Neural cell (in vitro differentiated cells): ENCODE measurements around the gene HSPBAP1. TPM values are rescaled to one million over a fixed set of nuclear protein-coding genes. Genes with fewer than 3 reads are reported as not detected.

Experiments used
- H2AFZ ChIP-seq: fragments of 200-600, 300-800 bp; sonication (generic), shearing (Covaris generic); 2 replicates; pipeline ENCODE4 v1.6.0; 2014; ENCODE audit warnings: low read depth, mild to moderate bottlenecking, antibody characterized with exemption, low read length, moderate library complexity
- H3F3A ChIP-seq: fragments of 200-600 bp; shearing (Covaris generic); 2 replicates; pipeline ENCODE4 v1.6.1; 2016; ENCODE audit warnings: mild to moderate bottlenecking, moderate library complexity, mixed read lengths, antibody characterized with exemption, low read length; ENCODE audit not compliant: insufficient read depth, poor library complexity, severe bottlenecking
- H3K27ac ChIP-seq: fragments of 200-600, 300-800 bp; sonication (generic), shearing (Covaris generic); 2 replicates; pipeline ENCODE4 v1.5.1; 2014; ENCODE audit warnings: mild to moderate bottlenecking, low read length, moderate library complexity
- H3K27me3 ChIP-seq: fragments of 300-800, 200-600 bp; sonication (generic), shearing (Covaris generic); 2 replicates; pipeline ENCODE4 v1.6.0; 2014; ENCODE audit warnings: mild to moderate bottlenecking, low read depth, low read length, moderate library complexity; ENCODE audit not compliant: insufficient read depth
- H3K36me3 ChIP-seq: fragments of 300-800, 200-600 bp; sonication (generic), shearing (Covaris generic); 2 replicates; pipeline ENCODE4 v1.5.1; 2014; ENCODE audit warnings: mild to moderate bottlenecking, antibody characterized with exemption, low read length, moderate library complexity; ENCODE audit not compliant: insufficient read depth
- H3K4me2 ChIP-seq: fragments of 300-800, 200-600 bp; sonication (generic), shearing (Covaris generic); 2 replicates; pipeline ENCODE4 v1.6.0; 2014; ENCODE audit warnings: mild to moderate bottlenecking, low read length
- H3K4me3 ChIP-seq: fragments of 300-800, 200-600 bp; sonication (generic), shearing (Covaris generic); 2 replicates; pipeline ENCODE4 v1.5.1; 2014; ENCODE audit warnings: mild to moderate bottlenecking, low read length, moderate library complexity
- H3K79me2 ChIP-seq: fragments of 200-600 bp; shearing (Covaris generic); replicated peaks from 2 replicates; pipeline ENCODE4 v1.6.0; 2014; ENCODE audit warnings: mild to moderate bottlenecking, low read length, moderate library complexity; ENCODE audit not compliant: insufficient read depth
- H3K9ac ChIP-seq: fragments of 300-800, 200-600 bp; sonication (generic), shearing (Covaris generic); 2 replicates; pipeline ENCODE4 v1.6.1; 2016; ENCODE audit warnings: mild to moderate bottlenecking, low read length, mixed read lengths
- H3K9me2 ChIP-seq: fragments of 200-600 bp; shearing (Covaris generic); 2 replicates; pipeline ENCODE4 v1.6.1; 2016; ENCODE audit warnings: mild to moderate bottlenecking, low read length, mixed read lengths; ENCODE audit not compliant: insufficient read depth
- H3K9me3 ChIP-seq: fragments of 200-600, 300-800 bp; sonication (generic), shearing (Covaris generic); 2 replicates; pipeline ENCODE4 v1.6.1; 2016; ENCODE audit warnings: mild to moderate bottlenecking, mixed run types, low read length, moderate library complexity, mixed read lengths
- H4K20me1 ChIP-seq: fragments of 200-600 bp; shearing (Covaris generic); 2 replicates; pipeline ENCODE4 v1.6.1; 2016; ENCODE audit warnings: mild to moderate bottlenecking, mixed run types; ENCODE audit not compliant: insufficient read depth
- CTCF ChIP-seq: fragments of 450-650 bp; IDR thresholded peaks from 2 replicates; pipeline ENCODE4 v1.5.1; 2014; ENCODE audit warnings: antibody characterized with exemption, mild to moderate bottlenecking, moderate library complexity; ENCODE audit not compliant: poor library complexity, severe bottlenecking
- EP300 ChIP-seq: fragments of 450-650 bp; conservative IDR thresholded peaks from 2 replicates; pipeline ENCODE4 v1.6.1; 2014; ENCODE audit warnings: antibody characterized with exemption, mild to moderate bottlenecking, moderate library complexity; ENCODE audit not compliant: poor library complexity, severe bottlenecking
- EZH2 ChIP-seq: fragments of 200-600, 300-800 bp; shearing (Covaris generic), sonication (generic); IDR thresholded peaks from 2 replicates; pipeline ENCODE4 v1.6.1; 2014; ENCODE audit warnings: antibody characterized with exemption, low read length, borderline replicate concordance, mild to moderate bottlenecking; ENCODE audit not compliant: insufficient read depth, poor library complexity, severe bottlenecking
- MXI1 ChIP-seq: fragments of 450-650 bp; conservative IDR thresholded peaks from 2 replicates; pipeline ENCODE4 v1.6.1; 2014; ENCODE audit warnings: antibody characterized with exemption, mild to moderate bottlenecking; ENCODE audit not compliant: poor library complexity, severe bottlenecking
- POLR2AphosphoS5 ChIP-seq: IDR thresholded peaks from 2 replicates; pipeline ENCODE4 v1.6.1; 2012
- RAD21 ChIP-seq: fragments of 450-650 bp; conservative IDR thresholded peaks from 2 replicates; pipeline ENCODE4 v1.6.1; 2014; ENCODE audit warnings: antibody characterized with exemption, mild to moderate bottlenecking, moderate library complexity
- REST ChIP-seq: IDR thresholded peaks from 2 replicates; pipeline ENCODE4 v1.6.1; 2012; ENCODE audit warnings: borderline replicate concordance
- SMC3 ChIP-seq: fragments of 450-650 bp; conservative IDR thresholded peaks from 2 replicates; pipeline ENCODE4 v1.6.1; 2014; ENCODE audit warnings: antibody characterized with exemption, mild to moderate bottlenecking, moderate library complexity; ENCODE audit not compliant: poor library complexity
- TAF1 ChIP-seq: IDR thresholded peaks from 2 replicates; pipeline ENCODE4 v1.6.1; 2012; ENCODE audit warnings: low read depth
- polyA plus RNA-seq: library from polyadenylated mRNA; depleted of rRNA; stranded (reverse); fragments of >200 nt; gene quantifications from 2 replicates; pipeline ENCODE4 v1.2.3, GENCODE V29; 2014

Gene HSPBAP1
- polyA plus RNA-seq, 1 donor from 2014 or later: 8.6 TPM

GRCh38 chr3:122692674-122693073, 101.0 kb downstream of the HSPBAP1 start:
- H3K27me3 ChIP-seq: no peaks in the 10 kb centered on the region
- no peak overlapping the region for H2AFZ ChIP-seq
- no peak overlapping the region for H3K9ac ChIP-seq
- no peaks in the 10 kb centered on the region for H3K36me3 ChIP-seq
- no peaks in the 10 kb centered on the region for H4K20me1 ChIP-seq
- no peak overlapping the region for H3K4me2 ChIP-seq
- no peaks in the 10 kb centered on the region for H3F3A ChIP-seq
- no peak for TF ChIP-seq EP300
- TF ChIP-seq REST: no peak
- TF ChIP-seq SMC3: no peak
- H3K79me2 ChIP-seq: no peaks in the 10 kb centered on the region
- H3K27ac ChIP-seq: no peak overlapping the region
- H3K4me3 ChIP-seq: no peak overlapping the region
- no peaks in the 10 kb centered on the region for H3K9me3 ChIP-seq
- no peaks in the 10 kb centered on the region for H3K9me2 ChIP-seq

GRCh38 chr3:122691195-122691594, 102.4 kb downstream of the HSPBAP1 start:
- Histone ChIP-seq H3K27ac (no peak overlapping the region), H3K79me2 (no peaks in the 10 kb centered on the region), H4K20me1 (no peaks in the 10 kb centered on the region), H3K9me3 (no peaks in the 10 kb centered on the region), H3F3A (no peaks in the 10 kb centered on the region), H3K27me3 (no peaks in the 10 kb centered on the region), H2AFZ (no peak overlapping the region), H3K9ac (no peak overlapping the region), H3K9me2 (no peaks in the 10 kb centered on the region), H3K4me2 (no peak overlapping the region), H3K36me3 (no peaks in the 10 kb centered on the region), H3K4me3 (no peak overlapping the region)
- TF ChIP-seq EZH2: no peak
- TF ChIP-seq CTCF: no peak
- TF ChIP-seq TAF1: no peak
- TF ChIP-seq EP300: no peak
- TF ChIP-seq MXI1: no peak
- TF ChIP-seq POLR2AphosphoS5: no peak
- TF ChIP-seq SMC3: no peak
- no peak for TF ChIP-seq RAD21
- TF ChIP-seq REST: no peak
